Lower leg skin (tissue), 3 donors: ENCODE measurements around the gene BPHL.

ENCODE experiments used
- CTCF ChIP-seq, 3 donors: fragments of 450-650 bp; IDR thresholded peaks; one replicate each; pipeline ENCODE4 v1.5.1; 2016; ENCODE audit warnings: antibody characterized with exemption in 3 of 3, mild to moderate bottlenecking in 3 of 3, moderate library complexity in 2 of 3
- POLR2A ChIP-seq, 2 donors: fragments of 450-650 bp; IDR thresholded peaks; one replicate each; pipeline ENCODE4 v1.6.1; 2016 to 2017; ENCODE audit warnings: antibody characterized with exemption in 2 of 2, mild to moderate bottlenecking in 1 of 2, moderate library complexity in 1 of 2

DNA sequence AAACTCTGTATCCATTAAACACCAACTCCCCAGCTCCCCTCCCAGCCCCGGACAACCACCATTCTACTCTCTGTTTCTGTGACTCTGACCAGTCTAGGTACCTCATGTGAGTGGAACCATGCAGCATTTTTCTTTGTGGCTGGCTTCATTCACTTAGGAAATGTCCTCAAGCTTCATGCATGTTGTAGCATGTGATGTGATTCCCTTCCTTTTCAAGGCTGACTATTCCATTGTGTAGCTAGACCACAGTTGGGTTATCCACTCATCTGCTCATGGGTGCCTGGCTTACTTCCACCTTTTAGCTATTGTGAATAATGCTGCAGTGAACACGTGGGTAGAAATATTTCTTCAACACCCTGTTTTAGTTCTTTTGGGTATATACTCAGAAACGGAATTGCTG is 8.8 kb upstream of the BPHL start:
- TF ChIP-seq POLR2A (IDR thresholded peaks at IDR 0.05) (no peak), CTCF (IDR thresholded peaks at IDR 0.05) (no peak)
